IPS DF 19.7 (cell line): ENCODE data around the gene ONECUT2.
"Not testable (repeated sequence)": the region's sequence is repeated elsewhere in the genome, so short reads cannot be mapped to it uniquely, and the experiment has no call there.

Experiments used
- DNase-seq: peaks from one replicate; pipeline ENCODE4 v3.0.0-alpha.2; 2013; ENCODE audit warnings: low read depth, low spot score

Gene ONECUT2

GRCh38 chr18:57434536-57435494 lies at the start of gene ONECUT2:
Gene ONECUT2 (plus strand): TSS chr18:57435374. CDS start chr18:57435717, 343 bp downstream.
- DNase-seq = no peak

- DNase-seq = no peak
These were observed 45.9 kb upstream of the ONECUT2 start for GRCh38 chr18:57389271-57389670.

- DNase-seq = no peak
These were observed 45.1 kb upstream of the ONECUT2 start for GRCh38 chr18:57390044-57390443.

- not testable (repeated sequence) for DNase-seq
These were observed 40.4 kb upstream of the ONECUT2 start for GRCh38 chr18:57394749-57395148.

GRCh38 chr18:57396831-57397230 lies 38.3 kb upstream of the ONECUT2 start:
- not testable (repeated sequence) for DNase-seq

GRCh38 chr18:57397440-57398132 lies 37.6 kb upstream of the ONECUT2 start:
- DNase-seq = no peak

GRCh38 chr18:57404345-57404744 lies 30.8 kb upstream of the ONECUT2 start:
- no peak for DNase-seq

GRCh38 chr18:57409650-57410049 lies 25.5 kb upstream of the ONECUT2 start:
- DNase-seq = no peak

- no peak for DNase-seq
These were observed 24.4 kb upstream of the ONECUT2 start for GRCh38 chr18:57410749-57411148.

- no peak for DNase-seq
These were observed 18.6 kb upstream of the ONECUT2 start for GRCh38 chr18:57416542-57416941.

- no peak for DNase-seq
These were observed 12.8 kb upstream of the ONECUT2 start for GRCh38 chr18:57422313-57422872.

- no peak for DNase-seq
These were observed 11.4 kb upstream of the ONECUT2 start for GRCh38 chr18:57423821-57424220.

GRCh38 chr18:57425096-57425495 lies 10.1 kb upstream of the ONECUT2 start:
- no peak for DNase-seq

- no peak for DNase-seq
These were observed 9.0 kb upstream of the ONECUT2 start for GRCh38 chr18:57426187-57426586.

GRCh38 chr18:57427429-57428201 lies 7.6 kb upstream of the ONECUT2 start:
- DNase-seq = no peak

- DNase-seq = no peak
These were observed 6.7 kb upstream of the ONECUT2 start for GRCh38 chr18:57428221-57429150.

- DNase-seq = no peak
These were observed 5.8 kb upstream of the ONECUT2 start for GRCh38 chr18:57429167-57430078.

- no peak for DNase-seq
These were observed 4.8 kb upstream of the ONECUT2 start for GRCh38 chr18:57430079-57431001.
